AG09319 (cell line): ENCODE measurements around the gene GAB3.

ENCODE experiments used
- DNase-seq: peaks from one replicate; pipeline ENCODE4 v3.0.0-alpha.2; 2010; ENCODE audit warnings: low read depth; ENCODE audit errors: extremely low read depth
- TF ChIP-seq, protein P1 (sequence below): IDR thresholded peaks from 2 replicates; pipeline ENCODE4 v1.5.1; 2011; ENCODE audit warnings: low read depth, mild to moderate bottlenecking, inconsistent platforms, low read length, moderate library complexity

Gene GAB3

DNA sequence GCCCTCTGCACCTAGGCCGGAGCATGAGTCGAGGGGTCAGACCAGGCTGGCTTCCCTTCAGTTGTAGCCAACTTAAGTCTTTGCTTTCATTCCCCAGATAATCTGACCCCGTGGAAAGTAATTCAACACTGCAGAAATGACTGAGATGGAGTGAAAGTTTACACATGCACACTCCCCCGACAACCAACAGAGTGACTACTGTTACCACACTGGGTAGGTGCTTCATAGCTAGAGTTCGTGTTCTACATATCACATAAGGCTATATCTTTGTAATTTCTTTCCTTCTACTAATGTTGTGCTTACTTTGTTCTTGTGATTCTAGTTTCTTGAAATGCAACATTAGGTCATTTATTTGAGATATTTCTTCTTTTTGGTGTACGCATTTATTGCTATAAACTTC, 90.3 kb downstream of the GAB3 start:
- TF ChIP-seq, protein P1, sequence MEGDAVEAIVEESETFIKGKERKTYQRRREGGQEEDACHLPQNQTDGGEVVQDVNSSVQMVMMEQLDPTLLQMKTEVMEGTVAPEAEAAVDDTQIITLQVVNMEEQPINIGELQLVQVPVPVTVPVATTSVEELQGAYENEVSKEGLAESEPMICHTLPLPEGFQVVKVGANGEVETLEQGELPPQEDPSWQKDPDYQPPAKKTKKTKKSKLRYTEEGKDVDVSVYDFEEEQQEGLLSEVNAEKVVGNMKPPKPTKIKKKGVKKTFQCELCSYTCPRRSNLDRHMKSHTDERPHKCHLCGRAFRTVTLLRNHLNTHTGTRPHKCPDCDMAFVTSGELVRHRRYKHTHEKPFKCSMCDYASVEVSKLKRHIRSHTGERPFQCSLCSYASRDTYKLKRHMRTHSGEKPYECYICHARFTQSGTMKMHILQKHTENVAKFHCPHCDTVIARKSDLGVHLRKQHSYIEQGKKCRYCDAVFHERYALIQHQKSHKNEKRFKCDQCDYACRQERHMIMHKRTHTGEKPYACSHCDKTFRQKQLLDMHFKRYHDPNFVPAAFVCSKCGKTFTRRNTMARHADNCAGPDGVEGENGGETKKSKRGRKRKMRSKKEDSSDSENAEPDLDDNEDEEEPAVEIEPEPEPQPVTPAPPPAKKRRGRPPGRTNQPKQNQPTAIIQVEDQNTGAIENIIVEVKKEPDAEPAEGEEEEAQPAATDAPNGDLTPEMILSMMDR, result no peak
- DNase-seq, result no peak

DNA sequence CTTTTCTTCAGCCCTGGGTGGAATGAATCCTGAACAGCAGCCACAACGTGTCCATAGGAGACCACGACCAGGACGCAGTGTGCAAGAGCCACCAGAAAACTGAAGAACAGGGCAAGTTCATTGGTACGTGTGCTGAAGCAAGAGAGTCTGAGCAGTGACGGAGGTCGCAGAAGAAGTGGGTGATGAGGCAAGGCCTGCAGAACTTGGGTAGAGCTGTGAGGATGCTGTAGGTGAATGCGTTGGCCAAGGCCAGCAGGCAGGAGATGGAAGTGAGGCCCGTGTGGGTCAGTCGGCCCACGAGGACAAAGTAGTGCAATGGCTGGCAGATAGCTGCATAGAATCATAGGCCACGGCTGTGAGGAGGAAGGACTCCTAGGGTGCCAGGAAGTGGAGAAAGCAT, 91.9 kb downstream of the GAB3 start:
- TF ChIP-seq, protein P1, result no peak
- DNase-seq, result no peak

DNA sequence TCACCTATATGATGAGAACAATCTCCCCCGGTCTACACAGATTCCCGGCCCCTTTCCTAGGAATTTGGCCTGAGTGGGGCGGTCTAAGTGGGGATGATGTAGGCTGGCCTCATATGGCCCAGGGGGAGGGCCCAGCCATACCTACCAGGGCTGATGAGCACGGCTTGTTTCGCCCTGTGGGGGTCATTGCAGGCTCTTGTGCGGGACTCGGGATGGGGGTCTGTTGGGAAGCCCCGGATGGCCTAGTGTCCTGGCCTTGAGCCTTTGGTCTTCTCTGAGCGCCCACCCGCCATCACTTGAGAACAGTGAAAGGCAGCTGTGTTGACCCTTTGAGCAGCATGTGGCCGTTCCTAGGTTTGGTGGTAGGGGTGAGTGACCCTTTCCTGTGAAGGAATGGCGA, 92.7 kb downstream of the GAB3 start:
- TF ChIP-seq, protein P1, result no peak
- DNase-seq, result no peak

DNA sequence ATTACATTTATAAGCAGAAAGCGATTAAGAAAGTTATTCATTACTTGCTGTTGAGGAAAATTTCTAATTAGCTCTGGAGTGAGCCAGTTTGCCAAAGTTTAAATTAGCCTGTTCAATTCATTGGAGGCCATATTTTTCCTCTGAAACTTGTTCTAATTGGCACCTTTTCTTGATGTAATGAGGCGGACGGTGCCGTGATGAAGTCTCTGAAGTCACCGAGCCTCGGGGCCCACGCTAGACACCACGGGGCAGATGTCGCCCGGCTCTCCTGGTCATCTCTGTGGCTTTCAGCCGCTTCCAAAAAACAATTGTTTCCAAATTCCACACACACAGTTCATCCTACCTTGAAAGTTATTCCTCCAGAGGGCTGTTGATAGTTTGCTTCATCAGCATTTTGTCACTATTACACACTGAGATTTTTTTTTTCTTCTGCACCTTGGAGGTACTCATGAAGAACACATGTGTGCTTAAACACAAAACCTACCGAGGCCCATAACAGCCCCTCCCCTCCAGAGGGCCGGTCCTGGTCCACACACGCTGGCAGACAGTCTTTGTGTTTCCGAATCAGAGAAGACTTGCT, 93.6 kb downstream of the GAB3 start:
- TF ChIP-seq, protein P1, result no peak
- no peak for DNase-seq

DNA sequence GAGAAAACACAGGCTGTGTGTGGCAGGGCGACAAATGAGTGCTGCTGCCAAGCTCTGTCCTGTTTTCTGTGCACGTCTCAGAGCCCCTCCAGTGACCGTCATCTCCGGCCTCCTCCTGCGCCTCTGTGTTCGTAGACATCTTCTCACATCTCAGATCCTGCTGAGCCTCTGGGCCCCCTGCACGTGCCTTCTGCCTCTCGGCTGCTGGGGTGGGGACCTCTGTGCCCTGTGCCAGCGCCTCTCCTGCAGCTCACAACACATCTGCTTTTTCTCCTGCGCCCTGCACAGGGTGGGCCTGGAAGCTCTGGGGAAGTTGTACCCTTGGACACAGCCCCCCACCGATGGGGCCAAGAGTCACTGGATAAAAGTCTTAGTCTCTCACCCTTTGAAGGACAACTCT, 95.1 kb downstream of the GAB3 start:
- DNase-seq, result no peak
- TF ChIP-seq, protein P1, result no peak

DNA sequence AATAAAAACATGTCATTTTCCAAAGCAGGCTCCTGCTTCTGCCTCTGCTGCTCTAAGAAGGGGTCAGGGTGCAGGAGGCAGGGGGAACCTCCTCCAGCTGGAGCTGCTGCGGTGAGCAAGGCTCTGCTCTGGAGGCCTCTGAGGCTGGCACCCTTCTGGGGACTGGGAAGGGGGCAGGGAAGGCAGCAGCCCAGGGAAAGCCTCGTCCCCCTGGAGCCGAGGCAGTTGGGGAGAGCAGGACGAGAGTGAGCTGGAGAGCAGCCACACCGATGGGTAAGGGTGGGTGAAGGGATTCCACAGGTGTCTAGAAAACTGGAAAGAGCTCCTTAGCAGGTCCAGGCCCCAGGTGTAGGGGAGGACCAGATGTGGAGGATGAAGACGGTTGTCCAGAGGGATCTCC, 95.5 kb downstream of the GAB3 start:
- TF ChIP-seq, protein P1, result no peak
- no peak for DNase-seq

DNA sequence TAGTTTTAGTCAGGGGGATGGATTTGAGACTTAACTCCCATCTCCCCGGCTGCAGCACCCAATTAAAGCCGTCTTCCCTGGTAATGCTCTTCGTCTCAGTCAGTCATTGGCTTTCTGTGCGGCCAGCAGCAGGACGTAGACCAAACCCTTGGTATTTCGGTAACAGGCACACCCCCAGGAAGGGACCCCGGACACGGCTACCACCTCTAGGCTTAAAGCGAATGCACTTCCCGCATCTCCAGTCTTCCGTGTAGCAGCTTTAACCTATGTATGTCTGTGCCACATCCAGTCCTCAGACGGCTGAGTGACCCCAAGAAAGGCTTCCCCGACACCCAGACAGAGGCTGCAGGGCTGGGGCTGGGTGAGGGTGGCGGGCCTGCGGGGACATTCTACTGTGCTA, 96.0 kb downstream of the GAB3 start:
- TF ChIP-seq, protein P1, result no peak
- DNase-seq, result no peak
